ENCODE measurements around the gene HMX3.

Gene HMX3

GRCh38 chr10:123180101-123181090 is 44.6 kb downstream of the HMX3 start:
- no peak for DNase-seq

- DNase-seq = no peak
Measured at GRCh38 chr10:123183724-123184123, 48.0 kb downstream of the HMX3 start.

GRCh38 chr10:123187781-123188180 is 52.0 kb downstream of the HMX3 start:
- peak; percentile 28 for DNase-seq

All from NCI-H2227 treated with DMSO at 0.1 percent for 48 hours (cell line).